PFSK-1 (cell line): ENCODE data around the gene RAB3C.

Experiments used
- FOXP2 ChIP-seq: optimal IDR thresholded peaks from 2 replicates; pipeline ENCODE3; 2011; ENCODE audit warnings: borderline replicate concordance, control low read depth, inconsistent platforms; ENCODE audit not compliant: insufficient read depth; ENCODE audit errors: extremely low read length, extremely low read depth
- POLR2AphosphoS5 ChIP-seq: IDR thresholded peaks from 2 replicates; pipeline ENCODE4 v1.6.1; 2012; ENCODE audit warnings: low read depth, mild to moderate bottlenecking, control low read depth, low read length, moderate library complexity
- SIN3A ChIP-seq: IDR thresholded peaks from 2 replicates; pipeline ENCODE4 v1.6.1; 2012; ENCODE audit warnings: mild to moderate bottlenecking, low read length, moderate library complexity, borderline replicate concordance; ENCODE audit not compliant: insufficient read depth
- TAF1 ChIP-seq: IDR thresholded peaks from 2 replicates; pipeline ENCODE4 v1.6.1; 2012; ENCODE audit warnings: low read length, control low read depth, borderline replicate concordance; ENCODE audit not compliant: insufficient read depth
- TF ChIP-seq, protein P1 (sequence below), 2 experiments: IDR thresholded peaks; 2 replicates each; pipeline versions ENCODE4 v1.6.1 to v1.8.0; 2011 to 2012; ENCODE audit warnings: low read depth in 2 of 2, low read length in 2 of 2, control low read depth in 1 of 2, inconsistent platforms in 1 of 2, mild to moderate bottlenecking in 1 of 2, moderate library complexity in 1 of 2; ENCODE audit not compliant: insufficient read depth in 1 of 2

The RAB3C gene

GRCh38 chr5:58579781-58580180, 3.1 kb upstream of the RAB3C start:
- no peak for TF ChIP-seq FOXP2
- TF ChIP-seq, protein P1, sequence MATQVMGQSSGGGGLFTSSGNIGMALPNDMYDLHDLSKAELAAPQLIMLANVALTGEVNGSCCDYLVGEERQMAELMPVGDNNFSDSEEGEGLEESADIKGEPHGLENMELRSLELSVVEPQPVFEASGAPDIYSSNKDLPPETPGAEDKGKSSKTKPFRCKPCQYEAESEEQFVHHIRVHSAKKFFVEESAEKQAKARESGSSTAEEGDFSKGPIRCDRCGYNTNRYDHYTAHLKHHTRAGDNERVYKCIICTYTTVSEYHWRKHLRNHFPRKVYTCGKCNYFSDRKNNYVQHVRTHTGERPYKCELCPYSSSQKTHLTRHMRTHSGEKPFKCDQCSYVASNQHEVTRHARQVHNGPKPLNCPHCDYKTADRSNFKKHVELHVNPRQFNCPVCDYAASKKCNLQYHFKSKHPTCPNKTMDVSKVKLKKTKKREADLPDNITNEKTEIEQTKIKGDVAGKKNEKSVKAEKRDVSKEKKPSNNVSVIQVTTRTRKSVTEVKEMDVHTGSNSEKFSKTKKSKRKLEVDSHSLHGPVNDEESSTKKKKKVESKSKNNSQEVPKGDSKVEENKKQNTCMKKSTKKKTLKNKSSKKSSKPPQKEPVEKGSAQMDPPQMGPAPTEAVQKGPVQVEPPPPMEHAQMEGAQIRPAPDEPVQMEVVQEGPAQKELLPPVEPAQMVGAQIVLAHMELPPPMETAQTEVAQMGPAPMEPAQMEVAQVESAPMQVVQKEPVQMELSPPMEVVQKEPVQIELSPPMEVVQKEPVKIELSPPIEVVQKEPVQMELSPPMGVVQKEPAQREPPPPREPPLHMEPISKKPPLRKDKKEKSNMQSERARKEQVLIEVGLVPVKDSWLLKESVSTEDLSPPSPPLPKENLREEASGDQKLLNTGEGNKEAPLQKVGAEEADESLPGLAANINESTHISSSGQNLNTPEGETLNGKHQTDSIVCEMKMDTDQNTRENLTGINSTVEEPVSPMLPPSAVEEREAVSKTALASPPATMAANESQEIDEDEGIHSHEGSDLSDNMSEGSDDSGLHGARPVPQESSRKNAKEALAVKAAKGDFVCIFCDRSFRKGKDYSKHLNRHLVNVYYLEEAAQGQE (IDR thresholded peaks at IDR 0.05; ENCODE audit: insufficient read depth in 1 of 2, low read depth in 2 of 2, low read length in 2 of 2) = no peak
- no peak for TF ChIP-seq SIN3A
- no peak for TF ChIP-seq POLR2AphosphoS5
- TF ChIP-seq TAF1 = no peak

- no peak for TF ChIP-seq FOXP2
- TF ChIP-seq, protein P1 (IDR thresholded peaks at IDR 0.05; ENCODE audit: insufficient read depth in 1 of 2, low read depth in 2 of 2, low read length in 2 of 2) = peak; percentile 29 to 60; a peak in 3 of 4 replicates
Observed at GRCh38 chr5:58582019-58582802, 664 bp upstream of the RAB3C start.

- TF ChIP-seq FOXP2 = no peak
- TF ChIP-seq, protein P1 (IDR thresholded peaks at IDR 0.05; ENCODE audit: insufficient read depth in 1 of 2, low read depth in 2 of 2, low read length in 2 of 2) = no peak
- TF ChIP-seq TAF1 = no peak
- TF ChIP-seq SIN3A = no peak
- no peak for TF ChIP-seq POLR2AphosphoS5
Observed at GRCh38 chr5:58595952-58596351, 13.1 kb downstream of the RAB3C start.

DNA sequence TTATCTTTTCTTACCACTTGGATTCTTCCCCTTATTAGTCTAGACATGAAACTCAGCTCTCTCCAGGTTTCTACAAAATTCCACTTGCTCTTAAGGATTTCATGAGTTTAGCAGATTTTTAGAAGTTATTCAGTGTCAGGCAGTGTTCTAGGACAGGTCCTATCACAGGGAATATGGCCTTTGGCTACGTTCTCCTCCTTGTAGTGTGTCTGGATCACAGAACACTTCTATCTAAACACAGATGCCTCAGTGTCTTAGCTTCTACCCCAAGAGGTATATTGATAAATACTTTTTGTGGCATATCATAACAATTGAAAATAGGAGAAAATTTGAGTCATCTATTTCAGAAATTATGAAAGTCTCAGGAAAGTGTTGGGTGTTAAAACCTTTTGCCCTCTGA, 15.6 kb downstream of the RAB3C start:
- TF ChIP-seq FOXP2 (no peak), SIN3A (no peak), POLR2AphosphoS5 (no peak), TAF1 (no peak)
- TF ChIP-seq, protein P1 (IDR thresholded peaks at IDR 0.05; ENCODE audit: insufficient read depth in 1 of 2, low read depth in 2 of 2, low read length in 2 of 2) = no peak

DNA sequence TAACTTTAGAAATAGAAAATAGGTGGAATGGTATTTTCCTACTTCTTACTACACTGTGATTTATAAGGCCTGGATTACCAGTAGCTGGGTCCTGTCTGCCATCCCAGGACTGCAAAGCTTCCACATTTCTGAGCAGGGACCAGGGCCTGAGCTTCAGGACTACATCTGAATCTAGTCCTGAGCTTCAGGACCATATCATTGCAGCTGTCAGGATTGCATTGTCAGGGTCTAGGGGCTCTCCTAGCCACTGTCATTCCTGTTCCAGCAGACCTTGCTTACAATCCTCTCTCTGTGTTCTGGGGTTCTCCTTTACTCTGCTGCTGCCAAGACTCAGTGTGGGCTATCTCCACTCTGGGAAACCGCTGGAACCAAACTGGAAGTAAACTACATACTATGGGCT, 16.3 kb downstream of the RAB3C start:
- TF ChIP-seq POLR2AphosphoS5 = no peak
- no peak for TF ChIP-seq FOXP2
- TF ChIP-seq SIN3A = no peak
- TF ChIP-seq, protein P1 (IDR thresholded peaks at IDR 0.05; ENCODE audit: insufficient read depth in 1 of 2, low read depth in 2 of 2, low read length in 2 of 2) = no peak
- TF ChIP-seq TAF1 = no peak
